GM19043 (cell line): Measurements from ENCODE around the gene C5AR2.
"Not testable (repeated sequence)": the region's sequence is repeated elsewhere in the genome, so short reads cannot be mapped to it uniquely, and the experiment has no call there.

Source experiments
- ATAC-seq: cut with Tn5 transposase; IDR thresholded peaks from one replicate; pipeline ENCODE4 v1.9.1; 2021; ENCODE audit warnings: low read depth; ENCODE audit not compliant: unreplicated experiment

C5AR2 gene

DNA sequence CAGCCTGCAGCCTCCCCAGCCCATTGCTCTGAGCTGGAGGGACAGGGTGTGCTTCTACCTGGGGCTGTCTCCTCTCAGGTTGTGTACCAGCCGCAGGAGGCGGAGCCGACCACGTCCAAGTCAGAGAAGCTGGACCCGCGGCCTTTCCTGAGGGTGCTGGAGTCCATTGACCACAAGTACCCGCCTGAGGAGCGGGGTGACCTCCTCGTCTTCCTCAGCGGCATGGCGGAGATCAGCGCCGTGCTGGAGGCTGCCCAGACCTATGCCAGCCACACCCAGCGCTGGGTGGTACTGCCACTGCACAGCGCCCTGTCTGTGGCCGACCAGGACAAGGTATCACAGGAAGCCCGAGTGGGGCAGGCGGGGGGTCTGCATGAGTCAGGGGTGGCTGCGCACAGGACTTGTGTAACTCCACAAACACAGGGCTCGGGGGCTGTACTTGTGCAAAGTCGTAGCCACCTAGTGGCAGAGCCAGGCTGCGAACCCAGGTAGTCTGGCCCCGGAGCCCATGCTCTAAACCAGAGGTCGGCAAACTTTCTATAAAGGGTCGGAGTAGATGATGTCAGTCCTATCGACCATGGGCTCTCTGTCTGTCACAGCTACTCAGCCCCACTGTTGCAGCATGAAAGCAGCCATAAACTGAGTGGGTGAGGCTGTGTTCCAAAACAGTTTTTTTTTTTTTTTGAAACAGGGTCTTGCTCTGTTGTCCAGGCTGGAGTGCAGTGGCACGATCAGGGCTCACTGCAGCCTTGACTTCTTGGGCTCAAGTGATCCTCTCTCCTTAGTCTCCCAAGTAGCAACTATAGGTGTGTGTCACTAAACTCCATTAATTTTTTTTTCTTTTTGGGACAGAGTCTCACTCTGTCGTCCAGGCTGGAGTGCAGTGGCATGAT, 26.1 kb downstream of the C5AR2 start:
- ATAC-seq: no peak

DNA sequence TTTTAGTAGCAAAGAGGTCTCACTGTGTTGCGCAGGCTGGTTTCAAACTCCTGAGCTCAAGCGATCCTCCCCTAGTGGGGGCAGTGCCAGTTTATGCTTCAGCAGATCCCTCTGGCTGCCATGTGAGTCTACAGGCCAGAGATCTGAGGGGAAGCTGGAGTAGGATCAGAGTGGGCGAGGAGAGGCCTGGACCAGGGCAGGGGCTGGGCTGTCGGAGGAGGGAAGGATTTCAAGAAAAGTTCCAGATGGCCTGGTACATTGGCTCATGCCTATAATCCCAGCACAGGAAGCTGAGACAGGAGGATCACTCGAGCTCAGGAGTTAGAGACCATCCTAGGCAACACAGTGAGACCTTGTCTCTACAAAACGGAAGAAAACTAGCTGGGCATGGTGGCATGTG, 27.0 kb downstream of the C5AR2 start:
- no peak for ATAC-seq

DNA sequence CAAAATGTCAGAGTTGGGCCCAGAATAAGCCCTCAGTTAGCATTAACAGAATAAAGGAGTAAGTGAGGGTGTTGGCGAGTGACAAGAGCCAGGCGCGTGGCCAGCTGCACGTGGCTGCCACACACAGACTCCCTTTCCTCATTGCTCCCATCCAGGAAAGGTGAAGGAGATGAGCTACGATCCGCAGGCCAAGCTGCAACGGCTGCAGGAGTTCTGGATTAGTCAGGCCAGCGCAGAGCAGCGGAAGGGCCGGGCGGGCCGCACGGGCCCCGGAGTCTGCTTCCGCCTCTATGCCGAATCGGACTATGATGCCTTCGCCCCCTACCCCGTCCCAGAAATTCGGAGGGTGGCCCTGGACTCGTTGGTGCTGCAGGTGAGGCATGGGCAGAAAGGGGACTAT, 30.3 kb downstream of the C5AR2 start:
- no peak for ATAC-seq

DNA sequence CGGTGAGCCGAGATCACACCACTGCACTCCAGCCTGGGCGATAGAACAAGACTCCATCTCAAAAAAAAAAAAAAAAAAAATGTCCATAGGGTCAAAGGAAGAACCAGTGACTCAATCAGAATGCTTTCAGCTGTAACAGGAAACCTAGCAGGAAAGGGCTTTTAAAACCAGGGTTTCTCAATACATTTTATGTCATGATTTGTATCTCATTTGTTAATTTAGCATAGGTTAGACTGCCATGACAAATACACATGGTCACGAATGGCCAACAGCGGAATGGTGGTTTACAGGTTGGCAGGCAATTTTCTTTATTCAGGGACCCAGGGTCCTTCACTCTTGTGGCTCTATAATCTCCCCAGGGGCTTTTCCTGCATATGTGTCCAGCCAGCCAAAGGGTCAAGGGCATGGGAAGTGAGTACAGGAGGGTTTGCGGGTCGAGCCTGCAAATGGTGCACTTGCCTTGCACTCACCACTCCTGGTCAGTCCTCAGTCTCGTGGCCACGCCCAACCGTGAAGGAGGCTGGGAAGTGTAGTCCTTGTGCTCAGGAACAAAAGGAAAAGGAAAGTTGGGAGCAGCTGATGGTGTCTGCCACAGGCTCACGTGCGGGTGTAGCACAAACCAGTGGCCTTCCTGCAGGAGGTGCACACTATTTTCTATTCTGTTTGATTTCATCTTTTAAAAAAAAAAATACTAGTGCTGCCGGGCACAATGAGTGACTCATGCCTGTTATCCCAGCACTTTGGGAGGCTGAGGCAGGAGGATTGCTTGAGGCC, 32.0 kb downstream of the C5AR2 start:
- no peak for ATAC-seq

DNA sequence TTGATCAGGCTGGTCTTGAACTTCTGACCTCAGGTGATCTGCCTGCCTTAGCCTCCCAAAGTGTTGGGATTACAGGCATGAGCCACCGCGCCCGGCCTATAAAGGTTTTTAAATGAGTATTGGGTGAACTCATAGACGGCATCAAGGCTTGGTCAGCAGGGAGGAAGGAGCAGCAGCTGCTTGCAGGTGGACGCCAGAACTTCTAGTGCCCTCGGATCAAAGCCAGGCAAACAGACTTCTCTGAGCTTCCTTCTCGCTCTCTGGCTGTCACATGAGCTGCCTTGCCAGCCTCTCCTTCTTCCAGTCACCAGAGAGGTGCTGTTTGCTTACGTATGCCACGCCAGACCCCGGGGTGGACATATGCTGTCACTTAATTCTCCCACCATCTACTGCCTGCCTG, 33.5 kb downstream of the C5AR2 start:
- not testable (repeated sequence) for ATAC-seq

DNA sequence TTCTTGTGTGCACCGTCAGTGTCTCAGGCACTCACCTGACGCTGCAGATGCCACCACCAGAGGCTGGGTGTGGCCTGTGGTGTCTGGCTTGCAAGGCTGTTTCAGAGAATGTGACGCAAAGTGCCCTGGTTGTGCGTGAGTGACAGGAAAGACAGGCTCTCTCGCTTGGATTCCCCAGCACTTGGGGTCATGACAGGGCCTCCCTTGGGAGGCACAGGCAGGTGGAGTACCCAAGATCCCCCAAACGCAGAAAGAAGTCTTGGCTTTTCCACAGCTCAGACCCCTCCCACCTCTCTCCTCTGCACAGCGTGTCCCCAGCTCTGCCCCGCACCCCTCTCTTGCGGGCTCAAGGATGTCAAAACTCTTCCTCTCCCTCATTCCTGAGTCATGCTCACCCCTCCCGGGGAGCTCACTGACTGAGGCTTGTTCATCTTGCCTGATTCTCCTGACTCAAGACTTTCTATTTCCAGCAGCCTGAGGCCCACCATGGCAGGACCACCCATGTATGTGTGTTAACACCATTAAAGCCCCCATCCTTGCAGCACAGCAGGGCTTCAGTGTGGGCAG, 38.2 kb downstream of the C5AR2 start:
- no peak for ATAC-seq

DNA sequence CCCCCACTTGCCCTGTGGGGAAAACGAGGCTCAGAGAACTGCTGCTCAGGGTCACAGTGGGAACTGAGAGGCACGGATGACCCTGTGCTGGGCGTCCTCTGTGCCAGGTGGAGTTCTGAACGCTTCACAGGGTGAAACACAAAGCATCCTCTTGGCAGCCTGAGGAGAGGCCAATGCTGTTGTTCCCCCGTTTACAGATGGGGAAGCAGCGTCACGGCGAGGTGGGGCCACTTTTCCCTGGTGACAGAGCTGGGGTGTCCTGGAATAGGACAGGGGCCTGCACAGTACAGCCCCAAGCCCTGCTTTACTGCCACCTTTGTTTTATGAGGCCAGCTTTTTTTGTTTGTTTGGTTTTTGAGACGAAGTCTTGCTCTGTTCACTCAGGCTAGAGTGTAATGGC, 39.3 kb downstream of the C5AR2 start:
- no peak for ATAC-seq

DNA sequence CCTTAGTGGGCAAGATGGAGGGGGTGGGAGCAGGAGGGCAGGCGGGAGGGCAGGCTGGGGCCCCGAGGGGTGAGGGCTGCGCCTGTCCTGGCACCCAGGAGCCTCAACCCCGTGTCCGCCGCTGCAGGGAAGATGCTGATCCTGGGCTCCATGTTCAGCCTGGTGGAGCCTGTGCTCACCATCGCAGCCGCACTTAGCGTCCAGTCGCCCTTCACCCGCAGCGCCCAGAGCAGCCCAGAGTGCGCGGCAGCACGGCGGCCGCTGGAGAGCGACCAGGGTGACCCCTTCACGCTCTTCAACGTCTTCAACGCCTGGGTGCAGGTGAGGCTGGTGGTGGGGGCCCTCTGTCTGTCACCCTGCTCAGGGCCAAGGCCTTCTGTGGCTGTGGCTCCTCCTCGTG, 40.6 kb downstream of the C5AR2 start:
- no peak for ATAC-seq

DNA sequence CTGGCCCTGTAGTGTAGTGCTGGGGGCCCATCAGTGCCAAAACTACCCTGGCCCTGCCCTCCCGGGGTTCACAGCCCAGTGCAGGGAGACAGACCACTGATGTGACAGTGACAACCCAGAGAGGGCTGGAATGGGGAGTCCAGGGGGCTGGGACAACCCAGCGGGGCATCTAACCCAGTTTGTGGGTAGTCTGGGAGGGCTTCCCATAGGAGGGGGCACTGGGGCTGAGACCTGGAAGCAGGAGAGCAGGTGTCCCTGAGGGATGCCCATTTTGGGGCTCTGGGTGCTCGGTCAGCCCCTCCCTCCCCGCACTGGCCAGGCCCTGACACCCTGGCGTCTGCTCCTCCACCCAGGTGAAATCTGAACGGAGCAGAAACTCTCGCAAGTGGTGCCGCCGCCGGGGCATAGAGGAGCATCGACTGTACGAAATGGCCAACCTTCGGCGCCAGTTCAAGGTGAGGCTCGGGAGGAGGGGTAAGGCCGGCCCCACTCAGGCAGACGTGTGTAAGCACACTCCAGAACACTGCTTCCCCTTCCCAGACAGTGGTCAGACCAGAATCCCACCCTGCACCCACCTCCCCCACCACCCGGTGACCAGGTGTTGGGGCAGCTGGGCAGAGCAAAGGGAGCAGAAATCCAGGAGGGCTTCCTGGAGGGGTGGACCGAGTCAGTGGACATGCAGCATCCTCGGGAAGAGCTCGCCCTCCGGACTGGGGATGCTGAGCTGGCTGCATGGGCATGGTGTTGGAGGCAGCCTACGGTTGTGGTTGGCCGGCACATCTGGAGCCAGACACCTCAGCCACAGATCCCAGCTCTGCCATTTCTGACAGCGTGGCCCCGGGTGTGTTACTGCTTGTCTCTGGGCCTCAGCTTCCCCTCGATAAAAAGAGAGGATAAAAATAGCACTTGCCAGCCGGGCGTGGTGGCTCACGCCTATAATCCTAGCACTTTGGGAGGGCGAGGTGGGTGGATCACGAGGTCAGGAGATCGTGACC, 41.6 kb downstream of the C5AR2 start:
- no peak for ATAC-seq

DNA sequence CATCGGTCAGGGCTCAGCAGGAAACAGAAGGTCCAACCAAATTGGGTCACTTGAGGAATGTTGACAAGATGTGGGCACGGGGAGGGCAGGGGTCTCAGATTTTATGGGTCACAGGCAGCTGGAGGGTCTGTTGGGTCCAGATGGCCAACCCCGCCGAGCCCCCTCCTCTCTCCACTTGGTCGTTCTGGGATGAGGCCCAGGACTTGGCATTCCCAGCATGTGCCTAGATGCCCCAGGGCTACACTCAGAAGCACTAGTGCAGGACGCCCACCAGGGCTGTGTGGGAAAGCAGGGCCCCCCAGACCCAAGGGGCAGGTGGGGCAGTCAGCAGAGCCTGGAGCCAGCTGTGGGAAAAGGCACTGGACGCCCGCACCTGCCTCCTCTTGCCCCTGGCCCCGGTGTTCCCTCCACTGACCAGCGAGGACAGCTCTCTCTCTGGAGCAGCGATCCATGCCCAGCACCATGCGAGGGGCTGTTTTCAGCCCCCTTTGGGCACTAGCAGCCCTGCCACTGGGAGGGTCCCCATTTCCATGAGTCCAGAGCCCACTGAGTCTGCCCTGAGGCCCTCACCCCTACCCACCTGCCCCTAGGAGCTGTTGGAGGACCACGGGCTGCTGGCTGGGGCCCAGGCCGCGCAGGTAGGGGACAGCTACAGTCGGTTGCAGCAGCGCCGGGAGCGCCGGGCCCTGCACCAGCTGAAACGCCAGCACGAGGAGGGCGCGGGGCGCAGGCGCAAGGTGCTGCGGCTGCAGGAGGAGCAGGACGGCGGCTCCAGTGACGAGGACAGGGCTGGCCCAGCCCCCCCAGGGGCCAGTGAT, 43.1 kb downstream of the C5AR2 start:
- ATAC-seq: no peak

DNA sequence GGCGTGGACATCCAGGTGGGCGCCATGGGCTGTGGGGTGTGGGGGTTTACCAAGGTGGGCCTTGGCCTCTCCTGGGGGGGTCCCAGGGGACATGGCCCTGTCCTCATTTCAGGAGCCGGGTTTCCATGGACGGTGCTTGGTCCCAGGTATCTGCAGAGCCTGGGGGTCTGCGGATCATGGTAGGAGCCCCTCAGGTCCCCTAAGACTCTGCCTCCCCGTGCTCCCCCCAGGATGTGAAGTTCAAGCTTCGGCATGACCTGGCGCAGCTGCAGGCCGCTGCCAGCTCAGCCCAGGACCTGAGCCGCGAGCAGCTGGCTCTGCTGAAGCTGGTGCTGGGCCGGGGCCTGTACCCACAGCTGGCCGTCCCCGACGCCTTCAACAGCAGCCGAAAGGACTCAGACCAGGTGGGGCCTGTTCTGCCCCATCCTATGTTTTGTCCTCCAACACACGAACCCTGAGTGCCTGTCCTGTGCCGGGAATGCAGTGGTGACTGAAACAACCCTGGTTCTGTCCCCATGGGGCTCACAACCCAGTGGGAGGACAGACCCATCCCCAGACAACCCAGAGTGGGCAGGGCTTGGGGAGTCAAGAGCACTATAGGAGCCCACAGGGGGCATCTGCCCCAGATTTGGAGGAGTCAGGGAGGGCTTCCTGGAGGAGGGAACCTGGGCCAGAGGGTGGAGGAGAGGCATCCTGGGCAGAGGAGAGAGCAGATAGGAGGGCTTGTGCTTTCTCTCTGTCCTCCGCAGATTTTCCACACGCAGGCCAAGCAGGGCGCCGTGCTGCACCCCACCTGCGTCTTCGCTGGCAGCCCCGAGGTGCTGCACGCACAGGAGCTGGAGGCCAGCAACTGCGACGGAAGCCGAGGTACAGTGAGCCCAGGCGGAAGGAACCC, 44.0 kb downstream of the C5AR2 start:
- no peak for ATAC-seq

DNA sequence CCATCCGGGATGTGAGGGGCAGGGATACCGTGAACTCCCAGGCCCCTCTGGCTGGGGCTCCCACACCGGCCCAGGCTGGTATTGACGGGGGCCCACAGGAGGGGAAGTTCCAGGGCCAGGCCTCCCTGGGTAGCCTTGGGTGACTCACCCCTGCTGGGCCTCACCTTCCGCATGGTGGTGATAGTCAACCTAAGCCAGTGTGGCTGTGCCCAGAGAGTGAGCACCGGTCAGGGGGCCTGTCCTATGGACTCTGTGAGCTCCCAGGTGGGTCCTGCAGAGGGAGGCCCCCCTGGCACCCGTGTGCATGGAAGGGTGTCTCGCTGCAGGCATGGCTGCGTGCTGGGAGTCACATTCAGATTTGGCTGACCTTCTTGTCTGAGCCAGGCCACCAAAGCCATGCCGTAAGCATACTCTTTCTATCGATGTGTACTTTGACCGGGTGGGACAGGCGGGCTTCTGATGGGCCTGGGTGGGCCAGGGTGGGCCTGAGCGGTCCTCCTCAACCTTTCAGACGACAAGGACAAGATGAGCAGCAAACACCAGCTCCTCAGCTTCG, 44.7 kb downstream of the C5AR2 start:
- ATAC-seq: no peak

DNA sequence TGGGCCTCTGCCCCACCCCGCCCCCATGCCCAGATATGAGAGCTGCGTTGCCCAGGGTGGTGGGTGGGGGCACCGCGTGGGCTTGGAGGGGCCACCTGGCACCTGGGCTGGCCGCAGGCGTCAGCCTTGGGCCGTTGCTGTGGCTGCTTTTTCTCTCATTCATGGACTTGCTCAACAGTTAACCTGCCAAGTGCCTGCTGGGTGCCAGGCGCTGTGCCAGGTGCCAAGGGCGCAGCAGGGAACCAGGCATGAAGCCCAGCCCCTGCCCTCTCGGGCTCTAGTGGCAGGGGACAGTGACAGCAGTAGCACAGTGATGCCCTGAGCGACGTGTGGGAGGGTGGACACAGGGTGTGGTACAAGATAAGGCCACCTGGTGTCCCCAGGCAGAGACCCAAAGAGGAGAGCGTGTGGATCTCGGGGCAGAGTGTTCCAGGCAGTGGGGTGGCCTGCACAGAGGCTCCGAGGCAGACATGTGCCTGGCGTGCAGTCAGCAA, 45.3 kb downstream of the C5AR2 start:
- no peak for ATAC-seq

DNA sequence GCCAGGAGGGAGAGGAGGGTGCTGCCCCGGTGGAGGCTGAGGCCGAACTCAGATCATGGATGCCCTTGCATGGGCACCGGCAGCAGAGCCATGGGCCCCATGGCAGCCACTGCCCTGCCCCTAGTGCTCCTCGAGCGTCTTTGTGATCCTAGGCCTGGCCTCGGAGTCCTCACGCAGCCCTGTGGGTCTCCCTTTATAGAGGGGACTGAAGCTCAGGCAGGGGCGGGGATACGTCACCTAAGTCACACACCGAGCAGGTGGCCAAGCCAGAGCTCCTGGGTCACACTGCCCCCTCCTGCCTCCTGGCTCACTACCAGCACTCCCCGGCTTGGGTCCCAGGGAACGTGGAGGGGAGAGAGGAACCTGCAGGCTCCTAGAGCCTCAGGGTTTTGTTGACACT, 45.8 kb downstream of the C5AR2 start:
- ATAC-seq: no peak

DNA sequence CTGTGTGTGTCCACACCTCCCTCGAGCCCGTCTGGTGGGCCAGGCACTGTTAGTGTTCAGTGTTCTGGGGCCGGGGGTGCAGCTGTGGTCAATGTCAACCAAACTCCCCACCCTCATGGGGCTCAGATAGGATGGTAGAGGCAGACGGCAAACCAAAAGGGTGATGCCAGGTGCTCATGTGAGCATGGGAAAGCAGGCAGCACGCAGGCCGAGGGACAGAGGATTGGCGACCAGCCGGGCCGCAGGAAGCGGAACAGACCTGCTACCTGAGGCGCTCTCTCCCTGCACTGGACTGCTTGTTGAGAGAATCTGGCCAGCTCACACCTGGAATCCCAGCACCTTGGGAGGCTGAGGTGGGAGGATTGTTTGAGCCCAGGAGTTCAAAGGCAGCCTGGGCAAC, 46.3 kb downstream of the C5AR2 start:
- ATAC-seq: no peak

DNA sequence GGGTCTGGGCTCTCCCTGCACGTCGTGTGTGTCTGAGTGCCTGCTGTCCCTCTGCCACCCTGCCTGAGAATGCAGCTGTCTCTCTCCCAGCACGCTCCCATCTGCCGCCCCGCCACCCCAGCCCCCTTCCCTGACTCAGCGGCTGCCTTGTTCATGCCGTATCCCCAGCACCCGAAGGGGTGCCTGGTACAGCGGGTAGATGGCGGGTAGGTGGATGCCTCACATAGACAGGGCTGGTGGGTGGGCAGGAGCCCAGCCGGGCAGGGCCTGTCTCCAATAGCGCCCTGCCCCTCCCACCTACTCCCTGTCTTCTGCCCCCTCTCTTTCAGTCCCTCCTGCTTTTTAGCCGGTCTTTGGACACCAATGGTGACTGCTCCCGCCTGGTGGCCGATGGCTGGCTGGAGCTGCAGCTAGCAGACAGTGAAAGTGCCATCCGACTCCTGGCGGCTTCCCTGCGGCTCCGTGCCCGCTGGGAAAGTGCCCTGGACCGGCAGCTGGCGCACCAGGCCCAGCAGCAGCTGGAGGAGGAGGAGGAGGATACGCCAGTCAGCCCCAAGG, 47.5 kb downstream of the C5AR2 start:
- ATAC-seq: no peak

DNA sequence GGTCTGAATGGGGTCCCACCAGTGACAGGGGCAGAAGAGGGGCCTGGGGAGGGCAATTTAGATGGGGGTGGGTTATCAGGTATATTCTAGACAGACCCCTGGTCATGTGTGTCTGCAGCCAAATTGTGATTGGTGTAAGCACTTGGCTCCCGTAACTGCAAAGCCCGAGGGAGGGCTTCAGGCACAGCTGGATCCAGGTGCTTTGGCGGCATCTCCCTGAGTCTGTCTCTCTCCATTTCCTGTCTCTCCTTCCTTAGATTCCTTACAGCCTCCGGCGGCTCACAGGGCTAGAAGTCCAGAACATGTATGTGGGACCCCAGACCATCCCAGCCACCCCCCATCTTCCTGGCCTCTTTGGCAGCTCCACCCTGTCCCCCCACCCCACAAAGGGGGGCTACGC, 48.6 kb downstream of the C5AR2 start:
- ATAC-seq: no peak

DNA sequence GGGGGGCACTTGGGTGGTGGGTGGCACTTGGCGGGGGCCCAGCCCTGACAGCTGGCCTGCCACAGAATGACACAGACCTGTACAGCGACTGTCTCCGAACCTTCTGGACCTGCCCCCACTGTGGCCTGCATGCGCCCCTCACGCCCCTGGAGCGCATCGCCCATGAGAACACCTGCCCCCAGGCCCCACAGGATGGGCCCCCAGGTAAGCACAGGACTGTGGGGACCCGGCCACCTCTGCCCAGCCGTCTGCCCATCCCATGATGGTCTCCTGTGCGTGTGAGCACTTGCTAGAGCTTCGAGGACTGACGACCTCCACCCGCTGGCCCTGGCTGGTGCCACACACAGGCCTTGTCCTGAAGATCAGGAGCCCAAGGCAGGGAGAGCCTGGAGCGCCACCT, 49.1 kb downstream of the C5AR2 start:
- ATAC-seq: no peak
